ENCODE data around the gene SSTR3. TPM values are rescaled to one million over a fixed set of nuclear protein-coding genes. Genes with fewer than 3 reads are reported as not detected.
A peak's percentile ranks its signal among the peaks of the same experiment; 100 is the strongest.

Gene SSTR3
- total and polyA plus RNA-seq, 10 of the 15 experiments (the other 5 are each of a cell fraction or from before 2014, with no cell fraction given): 0.03 to 4.5 (median 2.4) TPM

- no peak for TF ChIP-seq BCLAF1 (IDR thresholded peaks at IDR 0.05)
- no peak for TF ChIP-seq PAX5 (IDR thresholded peaks at IDR 0.05; ENCODE audit: borderline replicate concordance, low read depth, low read length)
- TF ChIP-seq MTA3 (IDR thresholded peaks at IDR 0.05; ENCODE audit: borderline replicate concordance, low read length): peak; percentile 19; the same call in 1 of the 2 replicates
- TF ChIP-seq BCL3 (IDR thresholded peaks at IDR 0.05; ENCODE audit: borderline replicate concordance, insufficient read depth, low read depth, low read length, poor library complexity, severe bottlenecking): no peak
- TF ChIP-seq KDM1A (IDR thresholded peaks at IDR 0.05; ENCODE audit: borderline replicate concordance): no peak
- no peak for TF ChIP-seq SUZ12 (IDR thresholded peaks at IDR 0.05; ENCODE audit: unreplicated experiment)
- no peak for TF ChIP-seq TCF3 (IDR thresholded peaks at IDR 0.05; ENCODE audit: borderline replicate concordance, insufficient read depth, low read depth, low read length)
- TF ChIP-seq SREBF2 (IDR thresholded peaks at IDR 0.05; ENCODE audit: low read length): no peak
- TF ChIP-seq E2F8 (IDR thresholded peaks at IDR 0.05; ENCODE audit: low read depth, partially characterized antibody): no peak
- no peak for TF ChIP-seq CUX1 (IDR thresholded peaks at IDR 0.05; ENCODE audit: insufficient replicate concordance, low read depth, low read length)
- no peak for TF ChIP-seq MEF2A (IDR thresholded peaks at IDR 0.05; ENCODE audit: insufficient read depth, low read depth, low read length)
- TF ChIP-seq SREBF1 (IDR thresholded peaks at IDR 0.05; ENCODE audit: low read length): peak; percentile 16; the same call in 1 of the 2 replicates
- no peak for TF ChIP-seq ZNF384 (IDR thresholded peaks at IDR 0.05; ENCODE audit: borderline replicate concordance, low read depth, low read length)
- no peak for TF ChIP-seq KLF5 (IDR thresholded peaks at IDR 0.05; ENCODE audit: partially characterized antibody)
Measured at GRCh38 chr22:37229805-37230672, 17.8 kb upstream of the SSTR3 start (continued).

Data from GM12878 (cell line).